ENCODE results near the gene NTN1.

Gene NTN1

DNA sequence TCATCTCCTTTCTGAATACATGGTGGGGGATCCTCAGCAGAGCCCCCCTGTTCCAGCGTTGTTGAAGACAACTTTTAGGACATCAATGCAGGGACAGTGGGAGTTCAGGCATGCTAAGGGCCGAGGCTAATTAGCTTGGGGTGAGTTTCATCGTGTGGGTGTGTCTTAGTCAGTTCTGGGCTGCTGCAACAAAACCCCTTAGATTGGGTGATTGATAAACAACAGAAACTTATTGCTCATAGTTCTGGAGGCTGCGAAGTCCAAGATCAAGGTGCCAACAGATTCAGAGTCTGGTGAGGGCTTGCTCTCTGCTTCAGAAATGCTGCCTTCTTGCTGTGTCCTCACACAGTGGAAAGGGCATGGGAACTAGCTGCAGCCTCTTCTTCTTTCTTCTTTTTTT, 214.0 kb downstream of the NTN1 start:
- no peak for DNase-seq

GRCh38 chr17:9236286-9237052, 215.2 kb downstream of the NTN1 start:
- no peak for DNase-seq

DNA sequence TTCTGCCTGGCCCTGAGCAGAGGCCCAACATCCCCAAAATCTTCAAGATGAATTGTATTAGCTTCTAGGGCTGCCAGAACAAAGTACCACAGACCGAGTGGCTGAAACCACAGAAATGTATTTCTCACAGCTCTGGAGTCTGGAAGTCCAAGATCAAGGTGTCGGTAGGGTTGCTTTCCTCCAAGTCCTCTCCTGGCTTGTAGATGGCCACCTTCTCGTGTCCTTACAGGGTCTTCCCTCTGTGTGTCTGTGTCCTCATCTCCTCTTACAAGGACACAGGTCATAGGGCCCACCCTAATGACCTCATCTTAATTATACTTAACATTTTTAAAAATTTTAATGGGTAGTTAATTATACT, 215.7 kb downstream of the NTN1 start:
- DNase-seq, result no peak

GRCh38 chr17:9237661-9238301, 216.5 kb downstream of the NTN1 start:
- no peak for DNase-seq

DNA sequence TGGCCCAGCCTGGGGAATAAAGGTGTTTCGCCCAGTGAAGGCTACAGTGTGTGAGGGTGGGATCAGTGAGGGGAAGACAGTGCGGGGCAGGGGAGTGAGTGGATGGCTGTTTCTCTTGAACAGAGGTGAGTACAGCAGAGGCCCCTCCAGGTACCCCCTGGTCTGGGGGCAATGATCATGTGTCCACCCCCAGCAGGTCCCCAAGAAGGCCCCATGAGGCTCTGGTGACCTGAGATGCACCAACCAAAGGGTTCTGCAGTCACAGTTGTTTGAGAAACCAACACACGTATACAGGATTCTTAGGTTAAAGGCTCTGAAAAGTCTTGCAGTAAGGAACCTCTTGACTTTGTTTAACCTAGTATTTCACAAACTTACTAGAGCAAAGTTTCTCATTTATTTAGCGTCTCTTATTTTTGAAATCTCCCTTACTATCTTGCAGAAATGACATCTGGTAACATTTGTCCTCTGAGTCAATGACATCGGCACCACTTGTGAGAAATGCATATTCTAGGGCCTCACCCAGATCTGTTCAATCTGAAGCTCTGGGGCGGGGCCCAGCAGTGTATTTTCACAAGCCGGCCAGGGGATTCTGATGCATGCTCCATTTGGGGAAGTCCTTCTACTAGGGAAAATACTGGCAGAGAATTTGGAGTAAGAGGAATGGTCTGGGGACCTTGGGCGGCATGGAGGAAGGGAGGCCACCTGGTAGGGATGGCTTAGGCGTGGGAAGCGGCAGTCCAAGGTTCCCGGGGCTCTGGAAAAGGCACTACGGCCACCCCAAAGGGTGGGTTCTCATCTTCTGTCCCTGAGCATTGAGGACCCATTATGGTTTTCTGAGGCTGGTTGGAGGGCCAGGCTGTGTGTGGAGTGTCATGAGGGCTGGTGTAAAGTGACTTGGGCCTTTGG, 217.3 kb downstream of the NTN1 start:
- DNase-seq, result no peak

DNA sequence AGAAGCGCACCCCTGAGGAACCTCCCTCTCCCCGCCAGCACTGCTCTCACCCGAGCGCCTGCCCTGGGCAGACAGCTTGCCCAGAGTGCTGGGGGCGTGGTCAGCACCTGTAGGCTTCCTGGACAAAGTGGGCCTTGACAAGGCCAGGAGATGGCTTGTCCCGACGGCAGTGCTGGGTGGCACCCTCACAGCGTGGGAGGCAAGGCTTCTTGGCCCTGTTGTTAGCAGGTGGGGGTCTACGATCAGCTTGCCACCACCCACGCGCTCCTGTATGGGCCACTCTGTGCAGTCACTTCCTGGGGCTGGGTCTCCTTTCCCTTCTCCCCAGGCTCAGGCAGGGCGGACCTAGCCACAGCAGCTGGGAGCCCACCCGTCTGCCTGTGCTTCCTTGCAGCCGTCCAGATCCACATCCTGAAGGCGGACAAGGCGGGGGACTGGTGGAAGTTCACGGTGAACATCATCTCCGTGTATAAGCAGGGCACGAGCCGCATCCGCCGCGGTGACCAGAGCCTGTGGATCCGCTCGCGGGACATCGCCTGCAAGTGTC, 218.0 kb downstream of the NTN1 start:
- no peak for DNase-seq

DNA sequence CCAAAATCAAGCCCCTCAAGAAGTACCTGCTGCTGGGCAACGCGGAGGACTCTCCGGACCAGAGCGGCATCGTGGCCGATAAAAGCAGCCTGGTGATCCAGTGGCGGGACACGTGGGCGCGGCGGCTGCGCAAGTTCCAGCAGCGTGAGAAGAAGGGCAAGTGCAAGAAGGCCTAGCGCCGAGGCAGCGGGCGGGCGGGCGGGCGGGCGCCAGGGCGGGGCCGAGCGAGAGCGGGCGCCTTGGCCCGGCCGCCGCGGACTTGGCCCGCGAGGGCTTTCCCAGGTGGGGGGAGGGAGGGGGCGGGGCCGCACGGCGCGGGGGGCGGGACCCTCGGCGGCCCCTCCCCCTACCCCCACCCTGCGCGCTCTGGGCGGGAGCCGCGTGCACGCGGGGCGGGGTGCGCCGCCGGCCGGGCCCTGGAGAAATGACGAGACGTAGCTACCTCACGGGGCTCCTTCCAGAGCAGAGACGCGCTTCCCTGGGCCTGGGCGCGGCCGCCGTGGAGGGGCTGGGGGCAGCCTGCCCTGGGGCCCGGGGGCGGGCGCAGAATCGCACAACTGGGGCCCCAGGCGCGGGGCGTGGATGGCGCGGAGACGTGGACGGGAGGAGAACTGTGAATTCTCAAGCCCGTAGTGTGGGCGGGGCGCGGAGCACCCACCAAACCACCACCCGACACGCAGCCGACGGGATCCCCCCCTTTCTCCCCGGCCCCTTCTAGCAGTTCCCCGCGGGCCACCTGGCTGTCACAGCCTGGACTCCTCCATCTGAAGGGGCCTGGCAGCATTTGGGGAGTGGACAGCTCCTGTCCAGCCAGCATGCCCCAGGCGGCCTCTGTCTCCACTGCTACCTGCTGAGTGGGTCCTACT, 218.7 kb downstream of the NTN1 start:
- peak; percentile 33 for DNase-seq

GRCh38 chr17:9240659-9241370, 219.5 kb downstream of the NTN1 start:
- DNase-seq, result no peak

- no peak for DNase-seq
Observed at GRCh38 chr17:9241371-9241712, 220.0 kb downstream of the NTN1 start.

DNA sequence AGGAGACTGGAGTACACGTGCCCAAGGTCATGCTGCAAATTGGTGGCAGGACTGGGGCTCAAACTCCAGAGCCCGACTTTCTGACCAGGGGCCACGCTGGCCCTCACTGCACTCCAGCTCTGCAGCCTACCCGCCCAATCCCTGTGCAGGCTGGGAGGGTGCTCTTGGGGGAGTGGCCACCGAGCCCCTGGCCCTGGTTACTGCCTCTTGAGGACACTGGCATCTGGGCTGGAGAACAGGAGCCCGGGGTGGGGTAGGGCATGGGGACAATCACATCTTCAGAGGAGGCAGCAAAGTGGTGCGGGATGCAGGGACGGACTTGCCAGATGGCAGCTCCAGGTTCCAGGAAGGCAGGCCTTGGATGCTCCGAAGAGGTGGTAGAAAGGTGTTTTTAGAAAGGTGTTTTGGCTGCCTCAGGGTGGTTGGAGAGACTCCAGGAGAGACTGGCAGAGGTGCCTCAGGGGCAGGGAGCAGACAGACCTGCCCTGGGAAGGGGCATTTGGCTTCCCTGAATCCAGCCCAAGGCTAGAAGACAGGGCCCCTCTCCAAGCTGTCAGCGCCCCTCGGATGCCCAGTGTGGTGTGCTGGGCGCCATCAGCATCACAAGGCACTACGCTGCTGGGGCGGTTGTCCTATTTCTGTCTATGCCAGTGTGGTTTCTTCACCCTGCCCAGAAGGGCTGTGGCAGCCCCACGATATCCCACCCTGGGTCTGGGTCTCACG, 220.6 kb downstream of the NTN1 start:
- DNase-seq, result no peak

GRCh38 chr17:9242497-9242881, 221.2 kb downstream of the NTN1 start:
- no peak for DNase-seq

- no peak for DNase-seq
Observed at GRCh38 chr17:9242983-9243382, 221.7 kb downstream of the NTN1 start.

DNA sequence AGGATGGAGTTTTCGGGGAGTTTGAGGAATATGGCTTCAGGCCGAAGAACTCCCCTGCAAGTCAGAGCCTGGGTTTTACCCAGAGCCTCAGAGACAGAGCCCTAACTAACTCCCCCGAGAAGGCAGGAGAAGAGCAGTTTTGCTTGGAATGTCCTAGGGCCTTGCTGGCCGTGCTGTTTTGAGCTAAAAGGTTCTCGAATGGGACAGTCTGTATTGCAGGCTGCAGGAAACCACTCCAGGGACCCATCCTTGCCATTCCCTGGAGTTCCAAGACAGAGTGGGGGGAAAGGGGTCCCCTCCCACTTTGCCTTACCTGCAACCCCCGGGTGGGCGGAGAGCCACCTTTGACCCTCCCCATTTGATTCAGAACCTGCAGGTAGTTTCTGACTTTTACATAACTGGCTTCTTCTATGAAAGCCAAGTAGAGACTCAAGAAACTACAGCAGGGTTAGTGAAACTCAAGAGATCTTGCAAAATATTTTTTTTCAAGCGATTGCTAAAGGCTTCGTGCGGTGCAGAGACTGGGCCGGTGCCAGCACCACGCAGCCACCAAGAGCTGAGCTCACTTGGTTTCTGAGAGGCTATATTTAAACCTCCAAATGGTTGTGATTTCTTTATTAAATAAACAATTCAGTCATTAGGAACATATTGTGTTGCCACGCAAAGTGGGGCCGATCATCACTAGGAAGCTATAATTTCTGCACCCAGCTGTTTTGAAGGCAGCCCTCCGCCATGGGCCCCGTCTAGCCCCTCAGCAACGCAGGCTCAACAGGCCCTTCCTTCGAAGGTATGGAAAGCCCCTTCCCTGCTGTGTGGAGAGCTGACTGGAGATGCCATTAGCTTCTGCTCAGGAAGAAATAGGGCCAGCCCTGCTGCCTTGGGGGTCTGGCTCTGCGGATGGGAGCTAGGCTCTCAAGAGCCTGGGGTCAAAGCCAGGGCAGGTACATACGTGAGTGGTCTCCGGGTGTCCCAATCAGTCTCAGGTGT, 223.0 kb downstream of the NTN1 start:
- DNase-seq, result no peak

- DNase-seq, result no peak
Observed at GRCh38 chr17:9247401-9247938, 226.2 kb downstream of the NTN1 start.

GRCh38 chr17:9249245-9249953, 228.1 kb downstream of the NTN1 start:
- DNase-seq, result no peak

DNA sequence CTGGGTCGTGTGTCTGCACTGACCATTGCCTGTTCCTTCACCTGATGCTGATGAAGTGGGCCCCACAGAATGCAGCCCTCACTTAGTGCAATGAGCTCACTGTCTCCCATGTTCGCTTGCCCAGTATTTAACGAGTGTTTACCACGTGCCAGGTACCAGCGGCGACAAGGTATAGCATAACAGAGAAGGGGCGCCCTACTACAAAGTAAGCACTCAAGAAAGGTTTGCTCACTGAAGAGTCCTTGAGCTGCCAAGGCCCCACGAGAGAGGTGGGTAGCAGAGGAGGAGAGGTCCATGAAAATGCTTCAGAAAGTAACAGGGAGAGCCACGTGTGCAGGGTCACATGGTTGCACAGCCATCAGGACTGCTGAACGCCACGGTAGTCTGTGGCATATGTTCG, 230.0 kb downstream of the NTN1 start:
- no peak for DNase-seq

GRCh38 chr17:9253308-9253707, 232.0 kb downstream of the NTN1 start:
- no peak for DNase-seq

- no peak for DNase-seq
Observed at GRCh38 chr17:9254841-9255240, 233.5 kb downstream of the NTN1 start.

DNA sequence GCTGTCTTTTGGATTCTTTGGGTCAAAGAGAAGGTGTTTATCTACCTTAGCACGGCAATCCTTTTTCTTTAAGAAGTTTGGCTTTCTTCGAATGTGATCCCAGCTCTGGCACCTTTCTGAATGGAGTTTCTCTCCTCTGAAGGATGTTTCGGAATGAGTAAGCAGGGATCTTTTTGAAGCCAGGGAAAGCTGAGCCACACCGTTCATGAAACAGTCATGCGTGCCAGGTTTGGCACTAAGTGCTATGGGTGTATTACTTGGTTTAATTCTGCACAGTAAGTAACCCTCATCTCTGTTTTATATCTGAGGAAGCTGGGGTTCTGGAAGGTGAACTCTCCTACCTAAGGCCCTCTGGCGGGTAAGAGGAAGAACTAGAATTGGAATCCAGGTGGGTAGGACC, 234.5 kb downstream of the NTN1 start:
- no peak for DNase-seq

Data from cortex of kidney (tissue), 1 donor.